ENCODE data around the gene TMBIM1. TPM values are rescaled to one million over a fixed set of nuclear protein-coding genes. Genes with fewer than 3 reads are reported as not detected.

TMBIM1 gene
- total RNA-seq, 1 experiment from 2014 or later, result 91.0 TPM

GRCh38 chr2:218256612-218257350 lies 35.5 kb downstream of the TMBIM1 start:
- ChIA-PET POLR2A (no interaction called here), RAD21 (ENCODE audit: low non-redundant PET in 1 of 2, low total read pairs in 2 of 2, uncharacterized antibody in 2 of 2, unreplicated experiment in 2 of 2) (no interaction called here), CTCF (interaction anchor here (0.6 to 2.5 kb wide), 6 partner anchors 13 to 471 kb away, joined by 3 to 16 read pairs (median 5); partner anchors contain the start of genes AAMP and PNKD)
- ATAC-seq (no peak), DNase-seq (ENCODE audit: low read depth, low spot score) (no peak)
- TF ChIP-seq SRF (IDR thresholded peaks at IDR 0.05; ENCODE audit: low read depth) (no peak), CEBPB (IDR thresholded peaks at IDR 0.05; ENCODE audit: low read depth) (no peak), POLR2AphosphoS5 (IDR thresholded peaks at IDR 0.05; ENCODE audit: low read depth, low read length) (no peak), CBX3 (IDR thresholded peaks at IDR 0.05; ENCODE audit: low read depth) (no peak), SP1 (IDR thresholded peaks at IDR 0.05; ENCODE audit: low read depth) (no peak), TCF7L2 (IDR thresholded peaks at IDR 0.05; ENCODE audit: borderline replicate concordance, extremely low read depth, insufficient read depth, insufficient read length) (no peak)
- TF ChIP-seq, protein P1, sequence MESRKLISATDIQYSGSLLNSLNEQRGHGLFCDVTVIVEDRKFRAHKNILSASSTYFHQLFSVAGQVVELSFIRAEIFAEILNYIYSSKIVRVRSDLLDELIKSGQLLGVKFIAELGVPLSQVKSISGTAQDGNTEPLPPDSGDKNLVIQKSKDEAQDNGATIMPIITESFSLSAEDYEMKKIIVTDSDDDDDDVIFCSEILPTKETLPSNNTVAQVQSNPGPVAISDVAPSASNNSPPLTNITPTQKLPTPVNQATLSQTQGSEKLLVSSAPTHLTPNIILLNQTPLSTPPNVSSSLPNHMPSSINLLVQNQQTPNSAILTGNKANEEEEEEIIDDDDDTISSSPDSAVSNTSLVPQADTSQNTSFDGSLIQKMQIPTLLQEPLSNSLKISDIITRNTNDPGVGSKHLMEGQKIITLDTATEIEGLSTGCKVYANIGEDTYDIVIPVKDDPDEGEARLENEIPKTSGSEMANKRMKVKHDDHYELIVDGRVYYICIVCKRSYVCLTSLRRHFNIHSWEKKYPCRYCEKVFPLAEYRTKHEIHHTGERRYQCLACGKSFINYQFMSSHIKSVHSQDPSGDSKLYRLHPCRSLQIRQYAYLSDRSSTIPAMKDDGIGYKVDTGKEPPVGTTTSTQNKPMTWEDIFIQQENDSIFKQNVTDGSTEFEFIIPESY (IDR thresholded peaks at IDR 0.05; ENCODE audit: extremely low read depth, insufficient replicate concordance, low read length), result no peak
- Histone ChIP-seq H3K9me3 (ENCODE audit: control insufficient read depth in 1 of 2, insufficient read depth in 1 of 2, low read depth in 1 of 2, low read length in 2 of 2) (no peaks in the 10 kb centered on the region), H3K27me3 (ENCODE audit: insufficient read depth, low read length) (no peaks in the 10 kb centered on the region), H3K27ac (ENCODE audit: low read depth, low read length) (0 out of 2 replicates have a peak overlapping the region, but pooled peaks have one; percentile 19), H3K79me2 (ENCODE audit: insufficient read depth, low read length) (no peaks in the 10 kb centered on the region), H2AFZ (ENCODE audit: low read depth, low read length, poor library complexity, severe bottlenecking) (no peak overlapping the region), H3K4me1 (ENCODE audit: control insufficient read depth in 1 of 2, insufficient read depth in 2 of 2, low read length in 2 of 2) (peaks cover 0 to 5% of the 10 kb centered on the region in 2 experiments; a peak in 1 of 4 replicates), H3K9ac (ENCODE audit: low read length) (no peak overlapping the region), H4K20me1 (ENCODE audit: insufficient read depth) (no peaks in the 10 kb centered on the region), H3K9me2 (ENCODE audit: insufficient read depth) (no peaks in the 10 kb centered on the region), H3K36me3 (ENCODE audit: control insufficient read depth in 1 of 2, insufficient read depth in 2 of 2, low read length in 2 of 2) (peaks cover 28 to 29% of the 10 kb centered on the region in 2 experiments; a peak in 3 of 4 replicates), H3K4me3 (replicated peaks in 1 of 2; ENCODE audit: low read depth in 1 of 2, low read length in 2 of 2) (no peak overlapping the region), H3K4me2 (ENCODE audit: low read length) (no peak overlapping the region)
- intact Hi-C loops (cut with micrococcal nuclease), result loop anchor here (5.0 kb wide), 1 partner anchor 69 kb away; no protein-coding TSS in a partner anchor
- BruUV-seq (replicated peaks), result no TSS peak
